DND-41 (cell line): ENCODE measurements around the gene ATP12A.
A peak's percentile ranks its signal among the peaks of the same experiment; 100 is the strongest.

Experiments used
- ATAC-seq: fragments of 200-7000 bp; cut with Tn5 transposase; 3 replicates; pipeline ENCODE4 v1.9.1; 2021; ENCODE audit warnings: low read depth; ENCODE audit not compliant: insufficient read depth
- DNase-seq: peaks from one replicate; pipeline ENCODE4 v3.0.0-alpha.2; 2020
- H2AFZ ChIP-seq: 2 replicates; pipeline ENCODE4 v1.6.0; 2012; ENCODE audit warnings: low read depth, low read length
- H3K27ac ChIP-seq: 2 replicates; pipeline ENCODE4 v1.5.1; 2012; ENCODE audit warnings: low read length, inconsistent platforms
- H3K27me3 ChIP-seq: fragments of 200-600 bp; sonication (generic); 2 replicates; pipeline ENCODE4 v1.6.0; 2012; ENCODE audit warnings: low read length, mild to moderate bottlenecking, inconsistent platforms; ENCODE audit not compliant: insufficient read depth, poor library complexity
- H3K36me3 ChIP-seq: 2 replicates; pipeline ENCODE4 v1.5.1; 2012; ENCODE audit warnings: low read length, inconsistent platforms; ENCODE audit not compliant: insufficient read depth
- H3K4me1 ChIP-seq: 2 replicates; pipeline ENCODE4 v1.5.1; 2012; ENCODE audit warnings: mild to moderate bottlenecking, low read length; ENCODE audit not compliant: insufficient read depth
- H3K4me2 ChIP-seq: 2 replicates; pipeline ENCODE4 v1.6.0; 2012; ENCODE audit warnings: mild to moderate bottlenecking, moderate library complexity, low read length, inconsistent platforms; ENCODE audit not compliant: insufficient read depth
- H3K4me3 ChIP-seq, 2 experiments: fragments of 200-600 bp in 1 of 2; shearing (Covaris generic) in 1 of 2; 2 replicates each; pipeline ENCODE4 v1.5.1; 2012 to 2016; ENCODE audit warnings: inconsistent platforms in 2 of 2, low read length in 2 of 2, mild to moderate bottlenecking in 2 of 2, low read depth in 1 of 2, moderate library complexity in 1 of 2
- H3K79me2 ChIP-seq: 2 replicates; pipeline ENCODE4 v1.6.0; 2012; ENCODE audit warnings: low read length, inconsistent platforms; ENCODE audit not compliant: insufficient read depth
- H3K9ac ChIP-seq: 2 replicates; pipeline ENCODE4 v1.6.0; 2012; ENCODE audit warnings: low read depth, mild to moderate bottlenecking, inconsistent platforms, low read length, moderate library complexity
- H3K9me3 ChIP-seq: 2 replicates; pipeline ENCODE4 v1.5.1; 2012; ENCODE audit warnings: low read length, moderate library complexity, mild to moderate bottlenecking, inconsistent platforms; ENCODE audit not compliant: insufficient read depth, severe bottlenecking
- H4K20me1 ChIP-seq: 2 replicates; pipeline ENCODE4 v1.6.0; 2012; ENCODE audit warnings: low read length; ENCODE audit not compliant: insufficient read depth
- CTCF ChIP-seq: IDR thresholded peaks from 2 replicates; pipeline ENCODE4 v1.5.1; 2012; ENCODE audit warnings: borderline replicate concordance, low read length, moderate library complexity, mild to moderate bottlenecking; ENCODE audit not compliant: poor library complexity, severe bottlenecking; ENCODE audit errors: extremely low read depth
- EZH2 ChIP-seq: IDR thresholded peaks from 3 replicates; pipeline ENCODE4 v1.6.1; 2012; ENCODE audit warnings: borderline replicate concordance, low read depth, mild to moderate bottlenecking, moderate library complexity, low read length, inconsistent platforms; ENCODE audit not compliant: severe bottlenecking

ATP12A gene

GRCh38 chr13:24670174-24670573 lies 10.0 kb upstream of the ATP12A start:
- Histone ChIP-seq H3K27ac (no peak overlapping the region), H3K36me3 (no peaks in the 10 kb centered on the region), H4K20me1 (no peaks in the 10 kb centered on the region), H3K4me2 (no peak overlapping the region), H2AFZ (no peak overlapping the region), H3K27me3 (peaks cover 25% of the 10 kb centered on the region), H3K9ac (no peak overlapping the region), H3K9me3 (no peaks in the 10 kb centered on the region), H3K79me2 (no peaks in the 10 kb centered on the region), H3K4me3 (no peak overlapping the region), H3K4me1 (no peaks in the 10 kb centered on the region)
- TF ChIP-seq EZH2 (no peak), CTCF (no peak)
- DNase-seq (no peak), ATAC-seq (no peak)

DNA sequence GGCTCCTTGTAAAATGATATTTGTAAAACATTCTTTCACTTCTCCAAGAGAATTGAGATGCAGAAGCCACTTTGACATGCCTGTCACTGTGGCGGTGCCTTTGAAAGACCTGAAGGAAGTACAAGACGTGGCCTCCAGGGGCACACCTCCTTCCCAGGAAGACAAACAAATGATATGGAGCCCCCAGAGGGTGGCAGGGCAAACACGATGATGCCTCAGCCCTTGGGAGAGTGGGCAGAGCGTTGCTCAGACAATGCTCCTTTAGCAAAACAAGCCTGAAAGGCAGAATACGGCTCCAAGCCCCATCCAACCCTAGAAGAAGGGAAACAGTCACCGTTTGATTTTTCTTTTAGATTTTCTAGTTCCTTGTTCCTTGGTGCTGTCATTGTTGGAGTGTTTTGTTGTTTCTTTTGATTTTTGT lies 9.2 kb upstream of the ATP12A start:
- Histone ChIP-seq H3K27me3 (peaks cover 25% of the 10 kb centered on the region), H3K27ac (no peak overlapping the region), H3K9me3 (no peaks in the 10 kb centered on the region), H2AFZ (no peak overlapping the region), H4K20me1 (no peaks in the 10 kb centered on the region), H3K9ac (no peak overlapping the region), H3K4me2 (no peak overlapping the region), H3K4me3 (no peak overlapping the region), H3K79me2 (no peaks in the 10 kb centered on the region), H3K36me3 (no peaks in the 10 kb centered on the region), H3K4me1 (no peaks in the 10 kb centered on the region)
- DNase-seq (peak; percentile 15), ATAC-seq (peak; percentile 78; the same call in 2 of the 3 replicates)
- TF ChIP-seq CTCF, result no peak
- TF ChIP-seq EZH2, result no peak

- no peak overlapping the region for H3K27ac ChIP-seq
- no peak overlapping the region for H3K9ac ChIP-seq
- no peak overlapping the region for H2AFZ ChIP-seq
- DNase-seq (peak; percentile 10), ATAC-seq (peak; percentile 70; the same call in 2 of the 3 replicates)
- H3K79me2 ChIP-seq, result no peaks in the 10 kb centered on the region
- peak; percentile 63 for TF ChIP-seq CTCF
- no peak for TF ChIP-seq EZH2
- no peaks in the 10 kb centered on the region for H3K4me1 ChIP-seq
- H3K27me3 ChIP-seq, result peaks cover 25% of the 10 kb centered on the region
- no peaks in the 10 kb centered on the region for H4K20me1 ChIP-seq
- no peak overlapping the region for H3K4me3 ChIP-seq
- H3K36me3 ChIP-seq, result no peaks in the 10 kb centered on the region
- H3K4me2 ChIP-seq, result no peak overlapping the region
- H3K9me3 ChIP-seq, result no peaks in the 10 kb centered on the region
Measured at GRCh38 chr13:24671386-24672113, 8.7 kb upstream of the ATP12A start.
